Sigmoid colon (tissue), 7 donors: ENCODE results near the gene USH2A. TPM values are rescaled to one million over a fixed set of nuclear protein-coding genes. Genes with fewer than 3 reads are reported as not detected.

Experiments used
- DNase-seq: peaks from one replicate; pipeline ENCODE4 v3.0.0-alpha.2; 2019
- H3K27ac ChIP-seq, 4 donors: fragments of 200-600 bp; sonication (generic); one replicate each; pipeline ENCODE4 v1.5.1; 2016 to 2019; ENCODE audit warnings: mild to moderate bottlenecking in 1 of 4
- H3K27me3 ChIP-seq, 3 donors: fragments of 200-600 bp; sonication (generic); one replicate each; pipeline ENCODE4 v1.5.1; 2019; ENCODE audit warnings: mild to moderate bottlenecking in 1 of 3
- H3K36me3 ChIP-seq, 4 donors: fragments of 200-600 bp; sonication (generic); one replicate each; pipeline ENCODE4 v1.5.1; 2016 to 2019
- H3K4me1 ChIP-seq, 4 donors: fragments of 200-600 bp; sonication (generic); one replicate each; pipeline ENCODE4 v1.5.1; 2017 to 2019
- H3K4me3 ChIP-seq, 4 donors: fragments of 200-600 bp; sonication (generic); one replicate each; pipeline ENCODE4 v1.5.1; 2017 to 2019; ENCODE audit warnings: mild to moderate bottlenecking in 2 of 4, moderate library complexity in 1 of 4
- H3K9me3 ChIP-seq, 4 donors: fragments of 200-600 bp in 3 of 4; sonication (generic) in 3 of 4; one replicate each; pipeline versions ENCODE4 v1.5.1 to v1.6.1; 2013 to 2019
- EP300 ChIP-seq, 4 donors: sonication (generic); formaldehyde crosslinking; IDR thresholded peaks; one replicate each; pipeline ENCODE4 v1.6.1; 2017; ENCODE audit warnings: antibody characterized with exemption in 4 of 4
- POLR2A ChIP-seq, 2 donors: fragments of 450-650 bp; IDR thresholded peaks; one replicate each; pipeline ENCODE4 v1.6.1; 2016; ENCODE audit warnings: antibody characterized with exemption in 2 of 2, mild to moderate bottlenecking in 2 of 2, moderate library complexity in 2 of 2
- POLR2AphosphoS5 ChIP-seq, 4 donors: sonication (generic); formaldehyde crosslinking; IDR thresholded peaks; one replicate each; pipeline ENCODE4 v1.6.1; 2017; ENCODE audit warnings: antibody characterized with exemption in 4 of 4
- WGBS, 2 donors: extraction: QIAGEN DNeasy Blood & Tissue Kit; methylation state at CpG; one replicate each; pipeline ENCODE4 v1.1.7; 2013; 5-methylcytosine and 5-hydroxymethylcytosine counted together
- intact Hi-C: fragments of 100-400 bp; cut with DNase I; formaldehyde crosslinking; loops from one replicate; pipeline ENCODE4 v1.15.1; 2023
- polyA plus RNA-seq, 3 donors: library from polyadenylated mRNA; stranded (reverse); fragments of 200-250 nt; gene quantifications; one replicate each; pipeline ENCODE4 v1.2.3, GENCODE V29; 2013
- total RNA-seq, 4 donors: library from RNA; depleted of rRNA; stranded (reverse); fragments of >200 nt; gene quantifications; one replicate each; pipeline ENCODE4 v1.1.0, GENCODE V29; 2016
- TF ChIP-seq, protein P1 (sequence below), 4 experiments: fragments of 450-650 bp in 3 of 4; fragments of 200-600 bp in 1 of 4; IDR thresholded peaks; one replicate each; pipeline ENCODE4 v1.5.1; 2016 to 2019; ENCODE audit warnings: antibody characterized with exemption in 4 of 4, mild to moderate bottlenecking in 3 of 4, moderate library complexity in 2 of 4
- donor health status: healthy with polysubstance abuse.
- donor health status: Bipolar disorder and iron deficiency.
- donor health status: healthy.

Gene USH2A
- total and polyA plus RNA-seq, 7 donors: under 0.01 TPM; not detected in 6

DNA sequence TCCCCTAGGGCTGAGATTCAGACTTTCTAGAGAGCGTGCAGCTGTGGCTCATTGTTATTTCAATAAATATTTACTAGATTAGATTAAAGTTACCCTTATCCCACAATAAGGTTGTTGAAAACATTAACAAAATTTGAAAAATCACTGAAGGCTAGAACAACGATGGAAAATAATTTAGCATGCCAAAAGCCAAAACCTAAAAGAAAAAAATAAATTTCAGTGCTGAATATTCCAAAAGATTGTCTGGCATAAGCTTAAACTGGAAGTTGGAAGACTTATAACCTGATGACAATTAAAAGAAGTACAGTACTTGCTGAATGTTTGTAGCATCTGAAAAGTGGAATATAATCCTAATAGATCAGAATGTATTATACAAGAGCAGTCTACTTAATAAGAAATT is 221.3 kb downstream of the USH2A start:
- Histone ChIP-seq H3K27me3 (no peaks in the 10 kb centered on the region), H3K9me3 (no peaks in the 10 kb centered on the region), H3K4me1 (no peaks in the 10 kb centered on the region), H3K27ac (no peak overlapping the region), H3K36me3 (no peaks in the 10 kb centered on the region), H3K4me3 (no peak overlapping the region)
- WGBS, 2 donors: 63 to 69% methylated on average over 2 of the region's 2 CpGs
- no peak for DNase-seq
- intact Hi-C loops: no loop called here
- TF ChIP-seq, protein P1, sequence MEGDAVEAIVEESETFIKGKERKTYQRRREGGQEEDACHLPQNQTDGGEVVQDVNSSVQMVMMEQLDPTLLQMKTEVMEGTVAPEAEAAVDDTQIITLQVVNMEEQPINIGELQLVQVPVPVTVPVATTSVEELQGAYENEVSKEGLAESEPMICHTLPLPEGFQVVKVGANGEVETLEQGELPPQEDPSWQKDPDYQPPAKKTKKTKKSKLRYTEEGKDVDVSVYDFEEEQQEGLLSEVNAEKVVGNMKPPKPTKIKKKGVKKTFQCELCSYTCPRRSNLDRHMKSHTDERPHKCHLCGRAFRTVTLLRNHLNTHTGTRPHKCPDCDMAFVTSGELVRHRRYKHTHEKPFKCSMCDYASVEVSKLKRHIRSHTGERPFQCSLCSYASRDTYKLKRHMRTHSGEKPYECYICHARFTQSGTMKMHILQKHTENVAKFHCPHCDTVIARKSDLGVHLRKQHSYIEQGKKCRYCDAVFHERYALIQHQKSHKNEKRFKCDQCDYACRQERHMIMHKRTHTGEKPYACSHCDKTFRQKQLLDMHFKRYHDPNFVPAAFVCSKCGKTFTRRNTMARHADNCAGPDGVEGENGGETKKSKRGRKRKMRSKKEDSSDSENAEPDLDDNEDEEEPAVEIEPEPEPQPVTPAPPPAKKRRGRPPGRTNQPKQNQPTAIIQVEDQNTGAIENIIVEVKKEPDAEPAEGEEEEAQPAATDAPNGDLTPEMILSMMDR (IDR thresholded peaks at IDR 0.05): no peak
- no peak for TF ChIP-seq POLR2AphosphoS5 (IDR thresholded peaks at IDR 0.05)
- no peak for TF ChIP-seq POLR2A (IDR thresholded peaks at IDR 0.05)
- TF ChIP-seq EP300 (IDR thresholded peaks at IDR 0.05): no peak

DNA sequence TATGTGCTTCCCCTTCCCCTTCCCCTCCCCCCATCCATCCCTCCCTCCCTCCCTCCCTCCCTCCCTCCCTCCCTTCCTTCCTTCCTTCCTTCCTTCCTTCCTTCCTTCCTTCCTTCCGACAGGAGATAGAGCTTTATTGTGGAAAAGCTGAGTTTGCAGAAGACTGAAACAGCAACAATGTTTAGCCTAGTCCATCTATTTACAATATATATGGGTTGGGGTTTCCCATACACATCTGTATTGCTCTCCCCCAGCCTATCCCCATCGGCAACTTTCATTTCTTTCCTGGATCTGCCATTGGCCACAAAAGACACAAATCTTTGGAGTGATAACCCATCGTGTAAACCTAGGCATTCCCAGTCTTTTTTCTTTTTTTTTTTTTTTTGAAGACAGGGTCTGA is 222.3 kb downstream of the USH2A start:
- Histone ChIP-seq H3K4me3 (no peak overlapping the region), H3K9me3 (no peaks in the 10 kb centered on the region), H3K36me3 (no peaks in the 10 kb centered on the region), H3K27ac (no peak overlapping the region), H3K27me3 (no peaks in the 10 kb centered on the region), H3K4me1 (no peaks in the 10 kb centered on the region)
- intact Hi-C loops: no loop called here
- TF ChIP-seq POLR2A (IDR thresholded peaks at IDR 0.05) (no peak), POLR2AphosphoS5 (IDR thresholded peaks at IDR 0.05) (no peak), EP300 (IDR thresholded peaks at IDR 0.05) (no peak)
- TF ChIP-seq, protein P1 (IDR thresholded peaks at IDR 0.05): no peak
- WGBS, 2 donors: 81 to 87% methylated on average over 3 of the region's 3 CpGs
- DNase-seq: no peak

DNA sequence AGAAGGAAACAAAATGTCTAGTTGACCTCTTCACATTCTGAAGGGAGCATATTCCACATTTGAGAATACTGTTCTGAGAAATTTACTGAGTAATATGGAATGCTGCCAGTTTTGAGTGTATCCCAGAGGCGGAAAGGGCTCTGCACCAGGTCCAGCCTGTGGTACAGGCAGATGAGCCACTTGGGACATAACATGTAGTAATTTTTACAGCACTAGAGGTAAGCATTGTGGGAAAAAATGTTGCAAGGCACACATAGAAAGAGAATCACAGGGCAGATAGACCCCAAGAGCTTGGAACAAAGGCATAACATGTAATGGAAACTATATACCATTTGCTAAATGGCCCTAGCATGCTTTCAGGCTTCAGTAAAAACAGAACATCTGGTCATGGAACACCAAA is 228.5 kb downstream of the USH2A start:
- H3K27me3 ChIP-seq: no peaks in the 10 kb centered on the region
- WGBS, 2 donors: 84 to 89% methylated on average over 1 of the region's 1 CpG
- no peaks in the 10 kb centered on the region for H3K36me3 ChIP-seq
- no peak for DNase-seq
- H3K27ac ChIP-seq: no peak overlapping the region
- no peaks in the 10 kb centered on the region for H3K4me1 ChIP-seq
- intact Hi-C loops: no loop called here
- H3K4me3 ChIP-seq: no peak overlapping the region
- no peaks in the 10 kb centered on the region for H3K9me3 ChIP-seq
- TF ChIP-seq, protein P1 (IDR thresholded peaks at IDR 0.05): no peak
- no peak for TF ChIP-seq POLR2AphosphoS5 (IDR thresholded peaks at IDR 0.05)
- no peak for TF ChIP-seq EP300 (IDR thresholded peaks at IDR 0.05)
- no peak for TF ChIP-seq POLR2A (IDR thresholded peaks at IDR 0.05)

DNA sequence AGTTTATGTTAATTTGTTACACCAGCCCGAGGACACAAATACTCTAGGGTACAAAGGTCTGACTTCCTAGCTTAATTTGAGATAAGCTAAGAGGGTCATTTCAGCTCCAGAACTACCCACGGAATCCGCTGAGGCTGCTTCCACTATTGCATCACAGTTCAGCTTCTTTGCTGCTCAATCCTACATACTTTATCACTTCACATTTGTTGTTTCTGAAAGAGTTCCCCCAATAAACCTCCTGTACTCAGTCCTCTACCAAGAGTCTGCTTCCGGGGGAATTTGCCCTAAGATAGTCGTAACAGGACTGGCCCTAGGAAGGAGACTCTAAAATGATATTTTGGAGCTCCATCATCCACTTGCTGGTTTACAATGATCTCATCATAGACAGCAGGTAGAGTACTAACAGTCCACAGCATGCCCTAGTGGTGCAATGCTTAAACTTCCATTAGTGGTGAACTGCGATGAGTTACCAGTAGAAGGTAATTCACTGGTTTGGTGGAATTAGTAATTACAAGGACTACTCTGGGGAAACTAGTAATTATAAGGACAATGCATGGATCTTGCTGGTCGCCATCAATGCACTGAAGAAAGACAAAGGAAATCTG is 229.3 kb downstream of the USH2A start:
- no peak for DNase-seq
- Histone ChIP-seq H3K4me1 (no peaks in the 10 kb centered on the region), H3K27ac (no peak overlapping the region), H3K36me3 (no peaks in the 10 kb centered on the region), H3K9me3 (no peaks in the 10 kb centered on the region), H3K4me3 (no peak overlapping the region), H3K27me3 (no peaks in the 10 kb centered on the region)
- TF ChIP-seq EP300 (IDR thresholded peaks at IDR 0.05) (no peak), POLR2A (IDR thresholded peaks at IDR 0.05) (no peak), POLR2AphosphoS5 (IDR thresholded peaks at IDR 0.05) (no peak)
- TF ChIP-seq, protein P1 (IDR thresholded peaks at IDR 0.05): peak in 1 of 4 experiments; percentile 12
- 50 to 79% methylated on average over 7 of the region's 7 CpGs for WGBS, 2 donors
- intact Hi-C loops: no loop called here

DNA sequence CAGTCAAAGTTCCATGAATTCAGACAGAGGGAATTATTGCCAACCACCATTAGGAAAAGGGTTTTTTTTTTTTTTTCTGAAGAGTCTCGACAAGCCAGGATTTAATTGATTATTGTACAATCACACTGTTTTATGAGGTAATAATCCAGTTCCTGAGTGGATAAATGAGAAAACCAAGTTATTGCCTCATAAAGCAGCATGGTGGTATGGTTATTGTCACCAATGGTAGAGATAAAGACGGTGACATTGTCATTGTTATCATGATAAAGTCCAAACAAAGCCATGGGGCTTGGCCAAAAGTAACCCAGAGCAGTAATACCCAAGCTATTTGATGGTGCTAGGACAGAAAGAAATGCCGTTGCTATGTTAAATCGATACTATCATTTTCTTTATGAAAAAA is 232.8 kb downstream of the USH2A start:
- WGBS, 2 donors: 38 to 64% methylated on average over 4 of the region's 4 CpGs
- H3K27me3 ChIP-seq: no peaks in the 10 kb centered on the region
- no peaks in the 10 kb centered on the region for H3K4me1 ChIP-seq
- H3K4me3 ChIP-seq: no peak overlapping the region
- intact Hi-C loops: no loop called here
- no peaks in the 10 kb centered on the region for H3K9me3 ChIP-seq
- no peak for DNase-seq
- TF ChIP-seq POLR2A (IDR thresholded peaks at IDR 0.05) (no peak), POLR2AphosphoS5 (IDR thresholded peaks at IDR 0.05) (no peak), EP300 (IDR thresholded peaks at IDR 0.05) (no peak)
- TF ChIP-seq, protein P1 (IDR thresholded peaks at IDR 0.05): no peak
- no peak overlapping the region for H3K27ac ChIP-seq
- H3K36me3 ChIP-seq: no peaks in the 10 kb centered on the region
